PFSK-1 (cell line): ENCODE measurements around the gene LPAR1.

Source experiments
- FOXP2 ChIP-seq: optimal IDR thresholded peaks from 2 replicates; pipeline ENCODE3; 2011; ENCODE audit warnings: borderline replicate concordance, control low read depth, inconsistent platforms; ENCODE audit not compliant: insufficient read depth; ENCODE audit errors: extremely low read length, extremely low read depth
- POLR2AphosphoS5 ChIP-seq: IDR thresholded peaks from 2 replicates; pipeline ENCODE4 v1.6.1; 2012; ENCODE audit warnings: low read depth, mild to moderate bottlenecking, control low read depth, low read length, moderate library complexity
- REST ChIP-seq, 2 experiments: IDR thresholded peaks; 2 replicates each; pipeline versions ENCODE4 v1.6.1 to v1.8.0; 2011 to 2012; ENCODE audit warnings: low read depth in 2 of 2, low read length in 2 of 2, control low read depth in 1 of 2, inconsistent platforms in 1 of 2, mild to moderate bottlenecking in 1 of 2, moderate library complexity in 1 of 2; ENCODE audit not compliant: insufficient read depth in 1 of 2
- SIN3A ChIP-seq: IDR thresholded peaks from 2 replicates; pipeline ENCODE4 v1.6.1; 2012; ENCODE audit warnings: mild to moderate bottlenecking, low read length, moderate library complexity, borderline replicate concordance; ENCODE audit not compliant: insufficient read depth
- TAF1 ChIP-seq: IDR thresholded peaks from 2 replicates; pipeline ENCODE4 v1.6.1; 2012; ENCODE audit warnings: low read length, control low read depth, borderline replicate concordance; ENCODE audit not compliant: insufficient read depth

Gene LPAR1

GRCh38 chr9:110844121-110844520 is 194.1 kb downstream of the LPAR1 start:
- no peak for TF ChIP-seq FOXP2
- TF ChIP-seq REST (IDR thresholded peaks at IDR 0.05; ENCODE audit: insufficient read depth in 1 of 2, low read depth in 2 of 2, low read length in 2 of 2), result no peak
- no peak for TF ChIP-seq POLR2AphosphoS5
- no peak for TF ChIP-seq SIN3A
- TF ChIP-seq TAF1, result no peak

- TF ChIP-seq FOXP2 (no peak), TAF1 (no peak), REST (IDR thresholded peaks at IDR 0.05; ENCODE audit: insufficient read depth in 1 of 2, low read depth in 2 of 2, low read length in 2 of 2) (no peak), SIN3A (no peak), POLR2AphosphoS5 (no peak)
These were observed 195.3 kb downstream of the LPAR1 start for GRCh38 chr9:110842986-110843385.

- TF ChIP-seq FOXP2 (no peak), SIN3A (no peak), TAF1 (no peak), POLR2AphosphoS5 (no peak), REST (IDR thresholded peaks at IDR 0.05; ENCODE audit: insufficient read depth in 1 of 2, low read depth in 2 of 2, low read length in 2 of 2) (no peak)
These were observed 196.1 kb downstream of the LPAR1 start for GRCh38 chr9:110842169-110842568.

GRCh38 chr9:110837401-110838005 is 200.8 kb downstream of the LPAR1 start:
- no peak for TF ChIP-seq REST (IDR thresholded peaks at IDR 0.05; ENCODE audit: insufficient read depth in 1 of 2, low read depth in 2 of 2, low read length in 2 of 2)
- TF ChIP-seq TAF1, result no peak
- no peak for TF ChIP-seq FOXP2
- no peak for TF ChIP-seq POLR2AphosphoS5
- no peak for TF ChIP-seq SIN3A
